Measurements from ENCODE around the gene SAXO2.
"Not testable (repeated sequence)": the region's sequence is repeated elsewhere in the genome, so short reads cannot be mapped to it uniquely, and the experiment has no call there.

SAXO2 gene

GRCh38 chr15:82313951-82314768 is 51.5 kb downstream of the SAXO2 start:
- not testable (repeated sequence) for DNase-seq (ENCODE audit: low spot score)

GRCh38 chr15:82314769-82315518 is 52.3 kb downstream of the SAXO2 start:
- DNase-seq (ENCODE audit: low spot score) = no peak

GRCh38 chr15:82315519-82316246 is 53.1 kb downstream of the SAXO2 start:
- no peak for DNase-seq (ENCODE audit: low spot score)

GRCh38 chr15:82316247-82317090 is 53.9 kb downstream of the SAXO2 start:
- DNase-seq (ENCODE audit: low spot score) = not testable (repeated sequence)

- DNase-seq (ENCODE audit: low spot score) = no peak
These were observed 54.5 kb downstream of the SAXO2 start for GRCh38 chr15:82317091-82317489.

GRCh38 chr15:82317516-82317915 is 54.9 kb downstream of the SAXO2 start:
- not testable (repeated sequence) for DNase-seq (ENCODE audit: low spot score)

- DNase-seq (ENCODE audit: low spot score) = not testable (repeated sequence)
These were observed 55.7 kb downstream of the SAXO2 start for GRCh38 chr15:82318281-82318680.

GRCh38 chr15:82319522-82320278 is 57.1 kb downstream of the SAXO2 start:
- DNase-seq (ENCODE audit: low spot score) = not testable (repeated sequence)

- DNase-seq (ENCODE audit: low spot score) = not testable (repeated sequence)
These were observed 58.2 kb downstream of the SAXO2 start for GRCh38 chr15:82320861-82321260.

GRCh38 chr15:82322488-82322887 is 59.9 kb downstream of the SAXO2 start:
- DNase-seq (ENCODE audit: low spot score) = not testable (repeated sequence)

GRCh38 chr15:82324831-82325230 is 62.2 kb downstream of the SAXO2 start:
- not testable (repeated sequence) for DNase-seq (ENCODE audit: low spot score)

- not testable (repeated sequence) for DNase-seq (ENCODE audit: low spot score)
These were observed 63.0 kb downstream of the SAXO2 start for GRCh38 chr15:82325646-82326045.

- DNase-seq (ENCODE audit: low spot score) = not testable (repeated sequence)
These were observed 64.3 kb downstream of the SAXO2 start for GRCh38 chr15:82326896-82327295.

- DNase-seq (ENCODE audit: low spot score) = not testable (repeated sequence)
These were observed 64.8 kb downstream of the SAXO2 start for GRCh38 chr15:82327372-82327771.

- DNase-seq (ENCODE audit: low spot score) = not testable (repeated sequence)
These were observed 66.4 kb downstream of the SAXO2 start for GRCh38 chr15:82329039-82329438.

- not testable (repeated sequence) for DNase-seq (ENCODE audit: low spot score)
These were observed 68.3 kb downstream of the SAXO2 start for GRCh38 chr15:82330921-82331320.

GRCh38 chr15:82331576-82332304 is 69.1 kb downstream of the SAXO2 start:
- DNase-seq (ENCODE audit: low spot score) = not testable (repeated sequence)

GRCh38 chr15:82332711-82333602 is 70.3 kb downstream of the SAXO2 start:
- DNase-seq (ENCODE audit: low spot score) = not testable (repeated sequence)
